OCI-LY1 (cell line): Measurements from ENCODE around the gene NR3C1.

Experiments
- H2AFZ ChIP-seq: fragments of 200-600 bp; sonication (generic), shearing (Covaris generic); 2 replicates; pipeline ENCODE4 v1.6.0; 2014; ENCODE audit warnings: antibody characterized with exemption, mild to moderate bottlenecking, low read length
- H3F3A ChIP-seq: fragments of 200-600 bp; sonication (generic), shearing (Covaris generic); 2 replicates; pipeline ENCODE4 v1.6.0; 2014; ENCODE audit warnings: mild to moderate bottlenecking, antibody characterized with exemption, low read length, moderate library complexity; ENCODE audit not compliant: insufficient read depth
- H3K27ac ChIP-seq: fragments of 200-600 bp; sonication (generic); 2 replicates; pipeline ENCODE4 v1.5.1; 2014; ENCODE audit warnings: low read length, mixed run types, mild to moderate bottlenecking, low read depth; ENCODE audit not compliant: poor library complexity, severe bottlenecking
- H3K27me3 ChIP-seq: fragments of 200-600 bp; sonication (generic); 2 replicates; pipeline ENCODE4 v1.6.0; 2014; ENCODE audit warnings: antibody characterized with exemption, mild to moderate bottlenecking, low read length, moderate library complexity; ENCODE audit not compliant: insufficient read depth
- H3K36me3 ChIP-seq: fragments of 200-600 bp; sonication (generic); 2 replicates; pipeline ENCODE4 v1.6.1; 2014; ENCODE audit warnings: mild to moderate bottlenecking, antibody characterized with exemption, low read length, moderate library complexity, mixed read lengths; ENCODE audit not compliant: insufficient read depth
- H3K4me1 ChIP-seq: fragments of 200-600 bp; sonication (generic); 2 replicates; pipeline ENCODE4 v1.5.1; 2014; ENCODE audit warnings: mild to moderate bottlenecking, low read length, moderate library complexity; ENCODE audit not compliant: insufficient read depth, severe bottlenecking
- H3K4me2 ChIP-seq: fragments of 200-600 bp; sonication (generic), shearing (Covaris generic); 2 replicates; pipeline ENCODE4 v1.6.1; 2014; ENCODE audit warnings: low read length
- H3K4me3 ChIP-seq: fragments of 200-600 bp; sonication (generic); 2 replicates; pipeline ENCODE4 v1.5.1; 2014; ENCODE audit warnings: low read length, low read depth, mild to moderate bottlenecking, mixed read lengths; ENCODE audit not compliant: poor library complexity, severe bottlenecking
- H3K79me2 ChIP-seq: fragments of 200-600 bp; shearing (Covaris generic); 2 replicates; pipeline ENCODE4 v1.6.1; 2016; ENCODE audit warnings: mixed run types, low read length, mixed read lengths; ENCODE audit not compliant: insufficient read depth
- H3K9ac ChIP-seq: fragments of 200-600 bp; sonication (generic), shearing (Covaris generic); 2 replicates; pipeline ENCODE4 v1.6.1; 2014; ENCODE audit warnings: mild to moderate bottlenecking, low read length, mixed read lengths
- H3K9me2 ChIP-seq: fragments of 200-600 bp; sonication (generic), shearing (Covaris generic); 2 replicates; pipeline ENCODE4 v1.6.1; 2014; ENCODE audit warnings: low read depth, mild to moderate bottlenecking, low read length, mixed read lengths
- H3K9me3 ChIP-seq: fragments of 200-600 bp; shearing (Covaris generic); 2 replicates; pipeline ENCODE4 v1.6.1; 2014; ENCODE audit warnings: low read length, mixed read lengths
- H4K20me1 ChIP-seq: fragments of 200-600 bp; sonication (generic), shearing (Covaris generic); 2 replicates; pipeline ENCODE4 v1.6.0; 2016; ENCODE audit warnings: mild to moderate bottlenecking, low read length; ENCODE audit not compliant: insufficient read depth
- CTCF ChIP-seq: fragments of 200-600 bp; sonication (generic), shearing (Covaris generic); IDR thresholded peaks from 2 replicates; pipeline ENCODE4 v1.5.1; 2017; ENCODE audit warnings: mild to moderate bottlenecking, antibody characterized with exemption, low read length, moderate library complexity, mixed read lengths
- EZH2 ChIP-seq: fragments of 200-600 bp; sonication (generic), shearing (Covaris generic); IDR thresholded peaks from 2 replicates; pipeline ENCODE4 v1.8.0; 2017; ENCODE audit warnings: borderline replicate concordance, mixed run types, mild to moderate bottlenecking, antibody characterized with exemption, low read length, moderate library complexity, mixed read lengths

Gene NR3C1

GRCh38 chr5:143356855-143357583, 46.5 kb downstream of the NR3C1 start:
- Histone ChIP-seq H3K27me3 (no peaks in the 10 kb centered on the region), H3K4me3 (no peak overlapping the region), H3K9me3 (no peaks in the 10 kb centered on the region), H3K9me2 (no peaks in the 10 kb centered on the region), H3K9ac (no peak overlapping the region), H3K79me2 (peaks cover 99% of the 10 kb centered on the region), H3F3A (no peaks in the 10 kb centered on the region), H3K4me2 (no peak overlapping the region; the same call in 1 of the 2 replicates), H3K36me3 (peaks cover 11% of the 10 kb centered on the region; the same call in 1 of the 2 replicates), H3K27ac (no peak overlapping the region), H3K4me1 (peaks cover 80% of the 10 kb centered on the region), H2AFZ (no peak overlapping the region), H4K20me1 (0 out of 2 replicates have a peak, but pooled peaks cover 3% of the 10 kb centered on the region)
- TF ChIP-seq EZH2 (no peak), CTCF (no peak)

- peak overlapping the region; percentile 42 for H3K27ac ChIP-seq
These were observed 47.8 kb downstream of the NR3C1 start for GRCh38 chr5:143355710-143356109.

GRCh38 chr5:143354025-143354424, 49.5 kb downstream of the NR3C1 start:
- 0 out of 2 replicates have a peak, but pooled peaks cover 2% of the 10 kb centered on the region for H4K20me1 ChIP-seq
- peaks cover 27% of the 10 kb centered on the region; the same call in 1 of the 2 replicates for H3K36me3 ChIP-seq
- H3K27me3 ChIP-seq = no peaks in the 10 kb centered on the region
- no peak for TF ChIP-seq EZH2
- no peaks in the 10 kb centered on the region for H3K9me3 ChIP-seq
- no peaks in the 10 kb centered on the region for H3K9me2 ChIP-seq
- H3K79me2 ChIP-seq = peaks cover 99% of the 10 kb centered on the region
- no peak overlapping the region for H3K4me3 ChIP-seq
- peaks cover 83% of the 10 kb centered on the region for H3K4me1 ChIP-seq
- no peaks in the 10 kb centered on the region for H3F3A ChIP-seq
- H3K4me2 ChIP-seq = peak overlapping the region; percentile 1; the same call in 1 of the 2 replicates
- H3K9ac ChIP-seq = no peak overlapping the region
- peak overlapping the region; percentile 15 for H3K27ac ChIP-seq
- H2AFZ ChIP-seq = no peak overlapping the region

More at GRCh38 chr5:143355710-143356109, 47.8 kb downstream of the NR3C1 start:
- Histone ChIP-seq H3F3A (no peaks in the 10 kb centered on the region), H3K4me3 (no peak overlapping the region), H3K9me2 (no peaks in the 10 kb centered on the region), H2AFZ (no peak overlapping the region), H3K79me2 (peaks cover 99% of the 10 kb centered on the region), H4K20me1 (0 out of 2 replicates have a peak, but pooled peaks cover under 1% of the 10 kb centered on the region), H3K9me3 (no peaks in the 10 kb centered on the region), H3K4me2 (no peak overlapping the region), H3K27me3 (no peaks in the 10 kb centered on the region), H3K9ac (no peak overlapping the region), H3K4me1 (peaks cover 76% of the 10 kb centered on the region), H3K36me3 (peaks cover 14% of the 10 kb centered on the region; the same call in 1 of the 2 replicates)
- TF ChIP-seq EZH2 = no peak
- no peak for TF ChIP-seq CTCF
